ENCODE results near the gene NIN. TPM values are rescaled to one million over a fixed set of nuclear protein-coding genes. Genes with fewer than 3 reads are reported as not detected.

Gene NIN
- total and polyA plus RNA-seq, 4 donors, result 1.7 to 11.1 (median 4.0) TPM

DNA sequence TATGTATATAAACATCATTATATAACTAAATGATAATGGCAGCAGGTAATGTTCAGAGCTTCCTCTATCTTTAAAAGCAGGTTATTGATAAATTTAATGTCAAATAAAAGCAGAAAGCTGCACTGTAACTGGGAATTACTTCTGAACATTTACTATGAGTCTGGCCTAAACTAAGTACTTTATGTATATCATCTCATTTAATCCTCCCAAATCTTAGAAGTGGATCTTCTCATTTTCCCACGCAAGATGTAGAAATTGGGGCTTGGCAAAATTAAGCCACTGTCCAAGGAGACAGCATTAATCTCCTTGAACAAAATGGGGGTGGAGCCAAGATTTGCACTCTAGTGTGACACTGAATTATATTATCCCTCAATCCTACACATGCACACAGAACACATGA lies 5.7 kb downstream of the NIN start:
- TF ChIP-seq, protein P1, sequence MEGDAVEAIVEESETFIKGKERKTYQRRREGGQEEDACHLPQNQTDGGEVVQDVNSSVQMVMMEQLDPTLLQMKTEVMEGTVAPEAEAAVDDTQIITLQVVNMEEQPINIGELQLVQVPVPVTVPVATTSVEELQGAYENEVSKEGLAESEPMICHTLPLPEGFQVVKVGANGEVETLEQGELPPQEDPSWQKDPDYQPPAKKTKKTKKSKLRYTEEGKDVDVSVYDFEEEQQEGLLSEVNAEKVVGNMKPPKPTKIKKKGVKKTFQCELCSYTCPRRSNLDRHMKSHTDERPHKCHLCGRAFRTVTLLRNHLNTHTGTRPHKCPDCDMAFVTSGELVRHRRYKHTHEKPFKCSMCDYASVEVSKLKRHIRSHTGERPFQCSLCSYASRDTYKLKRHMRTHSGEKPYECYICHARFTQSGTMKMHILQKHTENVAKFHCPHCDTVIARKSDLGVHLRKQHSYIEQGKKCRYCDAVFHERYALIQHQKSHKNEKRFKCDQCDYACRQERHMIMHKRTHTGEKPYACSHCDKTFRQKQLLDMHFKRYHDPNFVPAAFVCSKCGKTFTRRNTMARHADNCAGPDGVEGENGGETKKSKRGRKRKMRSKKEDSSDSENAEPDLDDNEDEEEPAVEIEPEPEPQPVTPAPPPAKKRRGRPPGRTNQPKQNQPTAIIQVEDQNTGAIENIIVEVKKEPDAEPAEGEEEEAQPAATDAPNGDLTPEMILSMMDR (IDR thresholded peaks at IDR 0.05; ENCODE audit: low read depth, low read length, missing input control), result no peak
- TF ChIP-seq EGR1 (IDR thresholded peaks at IDR 0.05; ENCODE audit: low read depth in 2 of 2) (no peak), SP1 (IDR thresholded peaks at IDR 0.05) (no peak), JUND (IDR thresholded peaks at IDR 0.05) (no peak), YY1 (IDR thresholded peaks at IDR 0.05) (no peak), FOXA1 (IDR thresholded peaks at IDR 0.05) (no peak), HNF4G (IDR thresholded peaks at IDR 0.05) (no peak)
- Histone ChIP-seq H3K36me3 (ENCODE audit: control insufficient read depth in 4 of 4, insufficient read depth in 3 of 4, low read depth in 1 of 4, low read length in 3 of 4) (no peaks in the 10 kb centered on the region), H3K4me1 (ENCODE audit: control insufficient read depth in 4 of 4, insufficient read depth in 4 of 4, low read length in 3 of 4) (peaks cover 0 to 29% (median 15%) of the 10 kb centered on the region in 4 donors), H3K27ac (ENCODE audit: low read depth in 1 of 2, low read length in 2 of 2) (no peak overlapping the region), H3K27me3 (ENCODE audit: control insufficient read depth in 4 of 4, insufficient read depth in 4 of 4, low read length in 3 of 4) (no peaks in the 10 kb centered on the region), H3K4me3 (ENCODE audit: low read depth in 1 of 3, low read length in 3 of 3) (no peak overlapping the region), H3K9ac (ENCODE audit: low read depth in 1 of 2, low read length in 2 of 2) (no peak overlapping the region), H3K9me3 (ENCODE audit: control insufficient read depth in 4 of 4, low read length in 3 of 4) (no peaks in the 10 kb centered on the region)
- WGBS, result 100% methylated on average over 1 of the region's 1 CpG
- DNase-seq (ENCODE audit: low spot score), result no peak

DNA sequence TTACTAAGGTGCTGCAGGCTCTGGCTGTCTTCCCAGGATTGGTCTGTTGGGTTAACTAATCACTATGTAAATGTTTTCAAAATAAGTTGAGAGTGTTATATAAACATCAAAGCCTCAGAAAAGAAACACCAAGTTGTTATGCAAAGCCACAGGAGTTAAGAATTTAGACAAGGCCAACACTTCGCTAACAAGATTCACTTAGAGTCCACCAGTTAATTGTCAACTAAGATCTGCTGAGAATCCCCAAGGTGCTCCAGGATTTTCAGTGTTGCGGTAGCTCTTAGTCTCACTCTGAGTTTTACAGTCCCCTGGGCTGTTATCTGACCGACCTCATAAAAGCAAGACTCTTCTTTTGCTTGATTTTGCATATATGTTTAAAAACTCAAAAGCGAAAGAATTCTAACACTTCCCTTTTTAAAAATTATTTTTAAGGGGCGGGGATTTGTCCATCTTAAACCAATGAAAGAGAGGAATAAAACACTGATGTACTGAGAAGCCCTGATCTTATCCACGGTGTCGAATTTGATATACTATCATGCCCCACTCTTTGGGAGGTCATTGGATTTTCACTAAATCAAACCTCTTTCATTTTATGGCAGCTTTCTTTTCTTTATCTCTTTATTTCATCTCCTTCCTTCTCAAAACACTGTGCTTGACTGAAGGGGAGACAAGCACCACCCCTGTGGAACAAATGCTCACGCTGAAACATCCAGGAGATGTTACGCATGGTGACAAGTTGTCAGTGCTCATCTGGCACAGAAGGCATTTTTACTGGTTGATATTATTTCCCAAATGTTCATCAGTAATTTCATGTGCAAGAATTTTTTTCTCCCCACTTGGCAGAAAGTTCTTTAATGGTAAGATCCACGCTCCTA lies 7.0 kb downstream of the NIN start:
- H3K9me3 ChIP-seq (ENCODE audit: control insufficient read depth in 4 of 4, low read length in 3 of 4), result no peaks in the 10 kb centered on the region
- H3K9ac ChIP-seq (ENCODE audit: low read depth in 1 of 2, low read length in 2 of 2), result no peak overlapping the region
- TF ChIP-seq, protein P2, sequence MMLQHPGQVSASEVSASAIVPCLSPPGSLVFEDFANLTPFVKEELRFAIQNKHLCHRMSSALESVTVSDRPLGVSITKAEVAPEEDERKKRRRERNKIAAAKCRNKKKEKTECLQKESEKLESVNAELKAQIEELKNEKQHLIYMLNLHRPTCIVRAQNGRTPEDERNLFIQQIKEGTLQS (IDR thresholded peaks at IDR 0.05), result no peak
- TF ChIP-seq EGR1 (IDR thresholded peaks at IDR 0.05; ENCODE audit: low read depth in 2 of 2), result no peak
- no peak for TF ChIP-seq RXRA (IDR thresholded peaks at IDR 0.05)
- no peak for TF ChIP-seq JUND (IDR thresholded peaks at IDR 0.05)
- no peak for TF ChIP-seq RAD21 (IDR thresholded peaks at IDR 0.05)
- TF ChIP-seq, protein P3, sequence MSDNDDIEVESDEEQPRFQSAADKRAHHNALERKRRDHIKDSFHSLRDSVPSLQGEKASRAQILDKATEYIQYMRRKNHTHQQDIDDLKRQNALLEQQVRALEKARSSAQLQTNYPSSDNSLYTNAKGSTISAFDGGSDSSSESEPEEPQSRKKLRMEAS (IDR thresholded peaks at IDR 0.05), result no peak
- TF ChIP-seq, protein P1 (IDR thresholded peaks at IDR 0.05; ENCODE audit: low read depth, low read length, missing input control), result no peak
- no peak for TF ChIP-seq FOXA1 (IDR thresholded peaks at IDR 0.05)
- no peak for TF ChIP-seq TAF1 (conservative IDR thresholded peaks at IDR 0.05)
- TF ChIP-seq, protein P4, sequence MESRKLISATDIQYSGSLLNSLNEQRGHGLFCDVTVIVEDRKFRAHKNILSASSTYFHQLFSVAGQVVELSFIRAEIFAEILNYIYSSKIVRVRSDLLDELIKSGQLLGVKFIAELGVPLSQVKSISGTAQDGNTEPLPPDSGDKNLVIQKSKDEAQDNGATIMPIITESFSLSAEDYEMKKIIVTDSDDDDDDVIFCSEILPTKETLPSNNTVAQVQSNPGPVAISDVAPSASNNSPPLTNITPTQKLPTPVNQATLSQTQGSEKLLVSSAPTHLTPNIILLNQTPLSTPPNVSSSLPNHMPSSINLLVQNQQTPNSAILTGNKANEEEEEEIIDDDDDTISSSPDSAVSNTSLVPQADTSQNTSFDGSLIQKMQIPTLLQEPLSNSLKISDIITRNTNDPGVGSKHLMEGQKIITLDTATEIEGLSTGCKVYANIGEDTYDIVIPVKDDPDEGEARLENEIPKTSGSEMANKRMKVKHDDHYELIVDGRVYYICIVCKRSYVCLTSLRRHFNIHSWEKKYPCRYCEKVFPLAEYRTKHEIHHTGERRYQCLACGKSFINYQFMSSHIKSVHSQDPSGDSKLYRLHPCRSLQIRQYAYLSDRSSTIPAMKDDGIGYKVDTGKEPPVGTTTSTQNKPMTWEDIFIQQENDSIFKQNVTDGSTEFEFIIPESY (IDR thresholded peaks at IDR 0.05), result no peak
- TF ChIP-seq GABPA (IDR thresholded peaks at IDR 0.05 in 1 of 2, conservative IDR thresholded peaks at IDR 0.05 in 1 of 2), result no peak
- no peak for TF ChIP-seq SP1 (IDR thresholded peaks at IDR 0.05)
- no peak for TF ChIP-seq HNF4G (IDR thresholded peaks at IDR 0.05)
- TF ChIP-seq YY1 (IDR thresholded peaks at IDR 0.05), result no peak
- TF ChIP-seq NR2F2 (IDR thresholded peaks at IDR 0.05), result no peak
- H3K4me1 ChIP-seq (ENCODE audit: control insufficient read depth in 4 of 4, insufficient read depth in 4 of 4, low read length in 3 of 4), result peaks cover 0 to 21% (median 8%) of the 10 kb centered on the region in 4 donors
- WGBS, result 73% methylated on average over 10 of the region's 10 CpGs
- DNase-seq (ENCODE audit: low spot score), result no peak
- H3K4me3 ChIP-seq (ENCODE audit: low read depth in 1 of 3, low read length in 3 of 3), result no peak overlapping the region
- no peaks in the 10 kb centered on the region for H3K27me3 ChIP-seq (ENCODE audit: control insufficient read depth in 4 of 4, insufficient read depth in 4 of 4, low read length in 3 of 4)
- no peaks in the 10 kb centered on the region for H3K36me3 ChIP-seq (ENCODE audit: control insufficient read depth in 4 of 4, insufficient read depth in 3 of 4, low read depth in 1 of 4, low read length in 3 of 4)
- peak overlapping the region; percentile 39 to 54 for H3K27ac ChIP-seq (ENCODE audit: low read depth in 1 of 2, low read length in 2 of 2)

Data from liver (tissue), 9 donors.